GM19351 (cell line): ENCODE data around the gene A4GNT.

Experiments used
- ATAC-seq: cut with Tn5 transposase; IDR thresholded peaks from one replicate; pipeline ENCODE4 v1.9.1; 2021; ENCODE audit warnings: mild to moderate bottlenecking, moderate library complexity; ENCODE audit not compliant: unreplicated experiment

The A4GNT gene

DNA sequence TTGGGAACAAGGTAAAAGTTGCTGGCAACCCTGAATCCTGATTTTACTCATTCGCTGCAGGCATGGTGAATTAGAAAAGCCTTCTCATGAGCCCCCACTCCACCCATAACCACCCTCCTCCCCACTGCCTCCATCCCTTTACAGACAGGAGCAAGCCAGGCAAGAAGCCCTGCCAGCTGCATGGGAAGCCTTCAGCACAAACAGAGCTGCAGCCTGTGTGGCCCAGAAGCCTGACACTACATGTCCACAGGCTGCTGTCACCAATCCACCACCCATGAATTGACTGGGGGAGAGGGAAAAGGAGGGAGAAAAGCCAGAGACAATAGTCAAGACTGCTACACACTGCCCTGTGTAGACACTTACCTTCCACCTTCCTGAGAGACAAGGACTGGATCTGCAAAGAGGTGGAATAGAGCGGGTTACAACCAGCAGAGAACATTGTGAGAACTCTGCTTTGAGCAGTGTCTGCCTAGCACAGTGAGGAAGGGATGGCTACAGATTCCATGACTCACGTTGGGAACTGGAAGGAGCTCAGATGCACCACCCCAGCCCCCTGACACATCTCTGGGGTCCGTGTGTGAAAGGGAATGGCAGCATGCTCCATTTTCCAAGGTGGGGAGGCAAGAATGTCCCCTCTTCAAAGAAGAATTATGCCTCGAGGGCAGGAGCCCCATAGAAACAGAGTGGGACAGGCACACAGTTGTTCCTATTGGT is 50.7 kb downstream of the A4GNT start:
- ATAC-seq: no peak

DNA sequence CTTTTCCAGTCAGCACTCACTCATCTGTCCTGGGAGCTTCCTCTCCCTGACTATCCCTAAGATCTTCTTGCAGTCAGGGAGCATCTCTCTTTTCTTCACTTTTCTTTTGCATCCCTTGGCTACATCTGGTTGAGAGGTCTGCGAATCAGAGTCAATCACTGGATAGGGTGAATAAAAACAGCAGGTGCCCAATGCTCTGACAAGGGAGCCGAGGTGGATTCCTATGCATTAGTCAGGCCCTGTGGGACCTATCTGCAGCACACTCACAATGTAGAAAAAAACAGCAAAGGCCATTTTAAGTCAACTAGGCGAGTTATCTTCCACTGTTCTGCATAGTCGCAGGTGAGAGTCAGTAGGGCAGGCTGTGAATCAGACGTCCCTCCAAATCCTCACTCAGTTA is 52.3 kb downstream of the A4GNT start:
- no peak for ATAC-seq

DNA sequence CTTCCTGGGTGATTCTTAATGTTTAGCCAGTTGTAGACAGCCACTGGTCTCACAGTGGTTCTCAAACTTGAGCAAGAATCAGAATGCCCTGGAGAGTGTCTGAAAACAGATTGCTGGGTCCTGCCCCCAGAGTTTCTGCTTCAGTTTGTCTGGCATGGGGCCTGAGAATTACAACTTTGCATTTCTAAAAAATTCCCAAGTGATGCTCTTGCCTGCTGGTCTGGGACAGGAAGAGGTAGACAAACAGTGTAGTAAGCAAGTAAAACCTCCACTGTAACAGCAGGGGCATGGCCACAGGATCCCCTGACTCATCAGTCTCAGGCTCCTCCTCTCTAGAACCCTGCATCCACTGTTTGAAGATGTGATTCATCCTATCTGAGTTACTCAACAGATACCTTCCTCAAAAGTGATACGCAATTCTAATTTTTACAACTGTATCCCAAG is 53.3 kb downstream of the A4GNT start:
- no peak for ATAC-seq

DNA sequence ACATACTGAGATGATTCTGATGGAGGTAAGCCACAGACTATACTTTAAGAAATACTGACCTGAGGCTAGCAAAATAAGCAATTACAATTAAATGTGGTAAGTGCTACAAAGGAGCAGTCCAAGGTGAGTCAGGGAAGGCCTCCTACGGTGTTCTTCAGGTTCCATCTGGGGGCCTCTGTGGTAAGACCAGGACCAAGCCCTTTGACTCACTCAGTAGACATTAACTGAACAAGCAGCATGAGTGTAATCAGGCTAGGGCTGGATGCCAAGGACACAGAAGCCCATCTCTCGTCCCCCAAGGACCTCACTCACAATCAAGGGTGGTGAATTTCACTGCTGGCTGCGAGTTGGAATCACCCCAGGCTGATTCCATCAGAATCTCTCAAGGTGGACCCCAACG is 54.1 kb downstream of the A4GNT start:
- ATAC-seq: no peak
